Hematopoietic multipotent progenitor cell treated with erythropoietin and hydrocortisone succinate and interleukin-3 and kit ligand, for 15 days (in vitro differentiated cells): ENCODE measurements around the gene HACD3.
"Not testable (repeated sequence)": the region's sequence is repeated elsewhere in the genome, so short reads cannot be mapped to it uniquely, and the experiment has no call there.

Experiments
- DNase-seq: peaks from one replicate; pipeline ENCODE4 v3.0.0-alpha.2; 2015; ENCODE audit warnings: low spot score

Gene HACD3

GRCh38 chr15:65549288-65549687 is 19.0 kb downstream of the HACD3 start:
- DNase-seq, result not testable (repeated sequence)

GRCh38 chr15:65550681-65551098 is 20.4 kb downstream of the HACD3 start:
- DNase-seq, result no peak

GRCh38 chr15:65551183-65551582 is 20.9 kb downstream of the HACD3 start:
- DNase-seq, result peak; percentile 61

DNA sequence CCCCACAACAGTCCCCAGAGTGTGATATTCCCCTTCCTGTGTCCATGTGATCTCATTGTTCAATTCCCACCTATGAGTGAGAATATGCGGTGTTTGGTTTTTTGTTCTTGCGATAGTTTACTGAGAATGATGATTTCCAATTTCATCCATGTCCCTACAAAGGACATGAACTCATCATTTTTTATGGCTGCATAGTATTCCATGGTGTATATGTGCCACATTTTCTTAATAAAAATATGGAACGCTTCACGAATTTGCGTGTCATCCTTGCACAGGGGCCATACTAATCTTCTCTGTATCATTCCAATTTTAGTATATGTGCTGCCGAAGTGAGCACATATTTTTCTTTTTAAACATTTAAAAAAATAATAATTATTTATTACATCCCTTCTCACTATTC is 22.6 kb downstream of the HACD3 start:
- not testable (repeated sequence) for DNase-seq

- DNase-seq, result no peak
Observed at GRCh38 chr15:65553691-65554090, 23.4 kb downstream of the HACD3 start.

GRCh38 chr15:65556622-65557021 is 26.4 kb downstream of the HACD3 start:
- no peak for DNase-seq

DNA sequence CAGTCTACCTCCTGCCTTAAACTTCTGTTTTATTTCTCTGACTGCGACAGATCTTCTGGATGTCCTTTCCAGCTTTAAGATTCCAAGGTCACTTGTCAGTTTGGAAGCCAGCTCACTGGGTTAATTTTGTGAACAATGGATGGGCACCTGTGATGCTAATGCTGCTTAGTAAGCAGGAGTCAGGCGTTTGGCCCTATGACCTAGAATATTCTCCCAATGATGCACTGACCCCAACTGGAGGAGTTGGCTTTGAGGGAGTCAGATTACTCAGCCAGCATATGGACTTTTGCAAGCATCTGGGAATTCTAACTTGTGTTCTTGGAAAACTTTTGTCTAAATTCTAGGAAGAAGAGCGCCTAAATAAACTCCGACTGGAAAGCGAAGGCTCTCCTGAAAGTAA is 28.1 kb downstream of the HACD3 start:
- DNase-seq, result no peak

GRCh38 chr15:65558997-65559760 is 28.9 kb downstream of the HACD3 start:
- DNase-seq, result no peak

- DNase-seq, result no peak
Observed at GRCh38 chr15:65559941-65560340, 29.7 kb downstream of the HACD3 start.

- no peak for DNase-seq
Observed at GRCh38 chr15:65561934-65562333, 31.7 kb downstream of the HACD3 start.

DNA sequence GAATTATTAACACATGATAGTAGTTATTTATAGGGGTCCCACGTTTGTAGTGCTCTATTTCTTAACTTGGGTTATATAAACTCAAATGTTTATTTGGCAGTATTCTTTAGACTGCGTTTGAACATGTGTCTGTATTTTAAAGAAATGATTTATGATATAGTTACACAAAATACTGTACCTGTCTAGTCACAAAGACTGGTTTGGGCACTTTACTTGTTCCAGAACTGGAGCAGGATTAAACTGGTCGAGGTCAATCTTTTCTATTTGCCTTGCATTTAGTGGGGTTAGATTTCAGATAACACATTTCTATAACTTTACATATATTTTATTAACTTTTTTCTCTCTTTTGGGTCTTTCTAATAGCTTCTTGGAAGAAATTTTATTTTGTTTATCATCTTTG is 39.5 kb downstream of the HACD3 start:
- no peak for DNase-seq

DNA sequence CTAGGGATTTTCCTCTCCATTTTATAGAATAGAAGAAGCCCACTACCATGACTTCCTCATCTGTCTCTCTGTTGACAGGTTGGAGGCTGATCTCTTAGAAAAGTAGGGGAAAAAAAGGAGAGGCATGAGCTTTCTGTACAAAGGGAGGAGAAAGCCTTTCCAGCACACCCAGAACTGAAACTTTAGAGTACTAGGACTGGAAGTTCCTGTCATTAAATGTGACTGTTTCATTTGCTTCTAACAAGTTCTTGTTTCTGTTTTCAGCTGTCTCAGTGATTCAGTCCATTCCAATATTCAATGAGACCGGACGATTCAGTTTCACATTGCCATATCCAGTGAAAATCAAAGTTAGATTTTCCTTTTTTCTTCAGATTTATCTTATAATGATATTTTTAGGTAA is 41.7 kb downstream of the HACD3 start:
- no peak for DNase-seq

GRCh38 chr15:65576664-65577063 is 46.4 kb downstream of the HACD3 start:
- no peak for DNase-seq

GRCh38 chr15:65577129-65577996 is 47.1 kb downstream of the HACD3 start:
- no peak for DNase-seq

DNA sequence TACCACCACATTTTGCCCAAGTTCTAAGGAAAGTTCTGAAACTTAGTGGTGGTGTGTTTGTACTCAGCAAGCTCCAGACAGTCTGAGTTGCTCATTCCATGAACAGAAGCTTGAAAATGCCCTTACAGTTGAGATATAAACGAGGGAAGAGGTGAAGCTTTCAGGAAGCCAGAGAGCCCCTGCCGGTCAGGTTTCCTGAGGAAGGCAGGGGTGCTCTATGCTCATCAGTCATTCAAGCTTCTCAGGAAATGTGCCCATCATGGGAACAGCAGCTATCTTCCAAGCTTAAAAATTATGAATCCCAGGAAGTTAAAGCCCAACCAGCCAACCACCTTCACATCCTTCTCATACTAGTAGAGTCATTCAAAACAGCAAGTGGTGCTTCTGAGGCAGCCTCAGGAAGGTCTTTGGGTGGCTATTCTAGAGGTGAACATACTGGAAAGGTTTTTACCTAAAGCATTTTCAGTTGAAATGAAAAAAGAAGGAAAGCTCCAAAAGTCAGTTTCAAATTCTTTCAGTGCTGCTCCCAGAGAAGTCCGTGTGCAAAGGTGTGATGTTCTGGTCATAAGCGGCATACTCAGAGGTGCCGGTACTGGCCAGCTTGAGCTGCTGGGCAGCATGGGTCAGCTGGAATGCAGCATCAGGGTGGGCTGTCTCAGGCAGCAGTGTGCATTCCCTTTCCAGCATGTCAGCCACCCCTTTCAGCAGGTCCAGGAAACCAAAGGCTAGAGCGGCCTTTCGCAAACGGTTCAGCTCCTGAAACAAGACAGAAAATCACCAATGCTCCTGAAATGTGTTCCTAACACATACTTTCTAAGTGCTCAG is 48.9 kb downstream of the HACD3 start:
- DNase-seq, result no peak

DNA sequence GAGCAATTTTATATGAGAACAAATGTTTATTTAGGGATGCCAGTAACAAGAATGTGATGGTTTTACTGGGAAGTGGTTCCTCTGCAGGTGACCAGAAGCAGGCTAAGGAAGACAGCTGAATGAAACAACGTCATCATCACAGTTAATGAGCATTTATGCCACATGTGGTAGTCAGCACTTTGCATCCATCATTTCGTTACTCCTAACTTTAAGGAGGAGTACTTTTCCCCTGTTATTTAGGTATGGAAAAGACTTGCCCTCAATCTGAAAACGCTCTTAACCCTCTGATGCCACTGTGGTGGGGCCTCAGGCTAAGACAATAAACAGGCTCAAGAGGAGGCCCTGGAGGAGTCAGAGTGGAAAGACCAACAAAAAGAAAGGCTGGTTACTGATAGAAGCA is 49.5 kb downstream of the HACD3 start:
- DNase-seq, result no peak

GRCh38 chr15:65580287-65580686 is 50.0 kb downstream of the HACD3 start:
- no peak for DNase-seq

- no peak for DNase-seq
Observed at GRCh38 chr15:65583701-65584100, 53.4 kb downstream of the HACD3 start.

- DNase-seq, result no peak
Observed at GRCh38 chr15:65584241-65584640, 54.0 kb downstream of the HACD3 start.

DNA sequence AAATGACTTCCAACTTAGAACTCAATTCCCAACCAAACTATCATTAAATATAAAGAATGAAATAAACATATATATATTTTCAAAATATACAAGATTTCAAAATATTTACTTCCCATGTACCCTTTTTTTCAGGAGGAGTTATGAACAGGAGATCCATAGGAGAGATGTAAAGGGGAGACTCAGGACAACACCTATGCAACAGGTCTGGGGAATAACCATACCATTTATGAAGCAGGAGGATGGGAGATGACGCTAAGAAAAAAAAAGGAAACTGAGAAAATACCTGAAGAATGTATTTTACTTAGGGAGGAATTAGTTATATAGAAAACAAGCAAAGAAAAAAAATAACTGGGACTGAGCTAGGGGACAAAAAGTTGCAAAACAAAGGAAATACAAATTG is 56.8 kb downstream of the HACD3 start:
- no peak for DNase-seq

DNA sequence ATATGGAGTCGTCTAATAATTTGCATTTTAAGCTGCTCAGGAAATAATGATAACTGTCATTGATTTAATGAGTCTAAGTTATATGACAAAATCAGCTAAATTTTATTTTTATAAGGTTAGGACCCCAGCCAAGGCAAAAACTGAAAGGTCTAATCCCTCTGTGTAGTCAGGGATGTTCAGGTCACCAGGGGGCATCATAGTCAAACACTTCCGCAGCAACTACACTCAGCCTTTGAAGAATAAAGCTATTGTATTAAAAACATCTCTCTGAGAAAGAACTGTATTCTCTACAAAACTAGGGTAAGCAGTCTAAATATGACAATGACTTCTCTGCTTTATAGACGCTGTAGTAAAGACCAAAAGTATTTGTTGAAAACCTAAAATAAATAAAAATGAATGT is 65.7 kb downstream of the HACD3 start:
- peak; percentile 15 for DNase-seq

GRCh38 chr15:65598468-65598867 is 68.2 kb downstream of the HACD3 start:
- DNase-seq, result no peak
